ENCODE data around the gene MAP2K5.

MAP2K5 gene

DNA sequence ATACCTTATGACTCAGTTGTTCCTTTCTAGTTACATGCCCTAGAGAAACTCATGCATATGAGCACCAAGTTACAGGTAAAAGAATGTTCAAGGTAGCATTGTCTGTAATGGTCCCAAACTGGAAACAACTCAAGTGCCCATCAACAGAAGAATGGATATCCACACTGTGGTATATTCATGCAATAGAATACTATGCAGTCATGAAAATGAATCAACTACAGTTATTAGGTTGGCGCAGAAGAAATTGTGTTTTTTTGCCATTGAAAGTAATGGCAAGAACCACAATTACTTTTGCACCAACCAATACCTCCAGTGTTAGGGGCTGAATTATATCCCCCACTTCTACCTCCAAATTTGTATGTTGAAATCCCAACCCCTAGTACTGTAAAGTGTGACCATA lies 307.0 kb downstream of the MAP2K5 start:
- TF ChIP-seq ZFX (IDR thresholded peaks at IDR 0.05; ENCODE audit: borderline replicate concordance) = no peak
- H3K27ac ChIP-seq = no peak overlapping the region

DNA sequence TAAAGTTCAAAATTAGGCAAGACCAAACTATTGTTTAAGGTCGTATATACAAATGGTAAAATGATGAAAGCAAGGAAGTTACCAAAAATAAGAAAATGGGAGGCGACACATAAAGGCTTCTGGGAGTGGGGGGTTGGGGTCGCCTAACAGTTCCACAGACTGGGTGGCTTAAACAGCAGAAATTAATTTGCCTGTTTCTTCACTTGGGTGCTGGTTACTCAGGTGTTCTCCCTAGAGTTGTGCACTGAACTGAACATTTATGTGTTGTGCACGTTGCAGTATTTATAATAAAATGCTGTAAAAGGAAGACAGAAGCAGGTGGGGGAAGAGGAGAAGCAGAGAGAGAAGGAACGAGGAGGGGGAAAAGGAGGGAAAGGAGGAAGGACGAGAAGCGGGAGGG lies 307.8 kb downstream of the MAP2K5 start:
- H3K27ac ChIP-seq = no peak overlapping the region
- no peak for TF ChIP-seq ZFX (IDR thresholded peaks at IDR 0.05; ENCODE audit: borderline replicate concordance)
- TF ChIP-seq, protein P1, sequence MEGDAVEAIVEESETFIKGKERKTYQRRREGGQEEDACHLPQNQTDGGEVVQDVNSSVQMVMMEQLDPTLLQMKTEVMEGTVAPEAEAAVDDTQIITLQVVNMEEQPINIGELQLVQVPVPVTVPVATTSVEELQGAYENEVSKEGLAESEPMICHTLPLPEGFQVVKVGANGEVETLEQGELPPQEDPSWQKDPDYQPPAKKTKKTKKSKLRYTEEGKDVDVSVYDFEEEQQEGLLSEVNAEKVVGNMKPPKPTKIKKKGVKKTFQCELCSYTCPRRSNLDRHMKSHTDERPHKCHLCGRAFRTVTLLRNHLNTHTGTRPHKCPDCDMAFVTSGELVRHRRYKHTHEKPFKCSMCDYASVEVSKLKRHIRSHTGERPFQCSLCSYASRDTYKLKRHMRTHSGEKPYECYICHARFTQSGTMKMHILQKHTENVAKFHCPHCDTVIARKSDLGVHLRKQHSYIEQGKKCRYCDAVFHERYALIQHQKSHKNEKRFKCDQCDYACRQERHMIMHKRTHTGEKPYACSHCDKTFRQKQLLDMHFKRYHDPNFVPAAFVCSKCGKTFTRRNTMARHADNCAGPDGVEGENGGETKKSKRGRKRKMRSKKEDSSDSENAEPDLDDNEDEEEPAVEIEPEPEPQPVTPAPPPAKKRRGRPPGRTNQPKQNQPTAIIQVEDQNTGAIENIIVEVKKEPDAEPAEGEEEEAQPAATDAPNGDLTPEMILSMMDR (IDR thresholded peaks at IDR 0.05) = no peak

DNA sequence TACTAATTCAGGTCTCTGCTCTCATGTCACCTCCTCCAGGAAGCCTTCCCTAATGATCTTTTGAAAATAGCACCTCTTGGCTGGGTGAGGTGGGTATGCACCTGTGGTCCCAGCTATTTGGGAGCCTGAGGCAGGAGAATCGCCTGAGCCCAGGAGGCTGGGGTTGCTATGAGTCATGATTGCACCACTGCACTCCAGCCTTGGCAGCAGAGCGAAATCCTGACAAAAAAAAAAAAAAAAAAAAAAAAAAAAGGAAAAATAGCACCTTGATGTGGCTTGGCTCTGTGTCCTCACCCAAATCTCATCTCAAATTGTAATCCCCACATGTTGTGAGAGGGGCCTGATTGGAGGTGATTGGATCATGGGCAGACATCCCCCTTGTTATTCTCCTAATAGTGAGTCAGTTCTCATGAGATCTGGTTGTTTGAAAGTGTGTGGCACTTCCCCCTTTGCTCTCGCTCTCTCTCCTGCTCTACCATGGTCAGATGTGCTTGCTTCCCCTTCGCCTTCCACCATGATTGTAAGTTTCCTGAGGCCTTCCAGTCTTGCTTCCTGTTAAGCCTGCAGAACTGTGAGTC lies 308.6 kb downstream of the MAP2K5 start:
- no peak overlapping the region for H3K27ac ChIP-seq
- no peak for TF ChIP-seq ZFX (IDR thresholded peaks at IDR 0.05; ENCODE audit: borderline replicate concordance)
- TF ChIP-seq, protein P1 (IDR thresholded peaks at IDR 0.05) = no peak

DNA sequence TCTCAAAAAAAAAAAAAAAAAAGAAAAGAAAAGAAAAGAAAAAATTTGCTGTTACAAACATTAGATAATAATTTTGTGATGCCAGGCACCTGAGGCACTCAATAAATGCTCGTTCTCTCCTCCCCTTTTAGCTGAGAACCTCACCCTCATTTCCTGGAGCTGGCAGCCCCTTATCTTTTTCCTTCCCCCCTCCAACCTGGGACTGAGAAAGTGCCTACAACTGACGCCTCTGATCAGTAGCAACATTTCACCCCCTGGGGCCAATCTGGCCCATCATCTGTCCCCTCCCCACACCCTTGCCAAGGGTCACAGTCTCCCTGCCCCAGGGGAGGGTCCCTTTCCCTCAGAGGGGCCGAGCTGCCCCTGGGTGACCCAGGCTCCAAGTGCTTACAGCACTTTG lies 309.9 kb downstream of the MAP2K5 start:
- no peak overlapping the region for H3K27ac ChIP-seq
- TF ChIP-seq ZFX (IDR thresholded peaks at IDR 0.05; ENCODE audit: borderline replicate concordance) = no peak
- TF ChIP-seq, protein P1 (IDR thresholded peaks at IDR 0.05) = no peak

DNA sequence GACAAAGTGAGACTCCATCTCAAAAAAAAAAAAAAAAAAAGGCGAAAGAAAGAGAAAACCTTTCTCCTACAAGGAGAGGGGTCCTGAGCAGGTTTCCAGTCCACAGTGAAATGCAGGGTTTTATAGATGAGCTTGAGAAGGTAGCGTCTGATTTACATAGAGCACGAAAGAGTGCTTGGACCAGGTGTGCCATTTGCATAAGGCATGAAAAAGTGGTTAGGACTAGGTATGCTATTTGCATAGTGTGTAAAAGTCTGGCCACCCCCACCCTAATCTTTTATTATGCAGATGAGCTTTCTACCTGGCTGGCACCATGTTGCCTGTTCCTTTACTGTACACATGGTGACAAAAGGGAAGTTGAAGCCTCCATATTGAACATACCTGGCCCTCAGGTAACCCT lies 311.0 kb downstream of the MAP2K5 start:
- no peak overlapping the region for H3K27ac ChIP-seq
- TF ChIP-seq, protein P1 (IDR thresholded peaks at IDR 0.05) = no peak
- no peak for TF ChIP-seq ZFX (IDR thresholded peaks at IDR 0.05; ENCODE audit: borderline replicate concordance)

DNA sequence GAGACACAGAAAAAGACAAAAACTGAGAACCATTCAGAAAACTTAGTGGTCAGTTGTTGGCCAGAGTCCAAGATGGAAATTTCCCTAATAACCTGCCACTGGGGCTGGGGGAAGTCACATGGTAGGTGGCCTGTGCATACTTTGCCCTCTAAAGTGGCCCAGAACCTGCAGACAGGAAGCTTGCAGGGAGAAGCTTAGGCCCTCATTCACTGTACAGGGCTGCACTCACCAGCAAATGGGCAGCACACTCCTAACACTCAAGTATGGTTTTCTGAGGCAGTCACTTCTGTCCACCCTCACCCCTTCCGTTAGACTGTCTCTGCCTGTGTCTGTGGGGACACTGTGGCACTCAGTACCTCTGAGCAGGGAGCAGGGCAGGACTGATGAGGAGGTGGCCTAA lies 311.9 kb downstream of the MAP2K5 start:
- no peak overlapping the region for H3K27ac ChIP-seq
- no peak for TF ChIP-seq ZFX (IDR thresholded peaks at IDR 0.05; ENCODE audit: borderline replicate concordance)
- TF ChIP-seq, protein P1 (IDR thresholded peaks at IDR 0.05) = no peak

DNA sequence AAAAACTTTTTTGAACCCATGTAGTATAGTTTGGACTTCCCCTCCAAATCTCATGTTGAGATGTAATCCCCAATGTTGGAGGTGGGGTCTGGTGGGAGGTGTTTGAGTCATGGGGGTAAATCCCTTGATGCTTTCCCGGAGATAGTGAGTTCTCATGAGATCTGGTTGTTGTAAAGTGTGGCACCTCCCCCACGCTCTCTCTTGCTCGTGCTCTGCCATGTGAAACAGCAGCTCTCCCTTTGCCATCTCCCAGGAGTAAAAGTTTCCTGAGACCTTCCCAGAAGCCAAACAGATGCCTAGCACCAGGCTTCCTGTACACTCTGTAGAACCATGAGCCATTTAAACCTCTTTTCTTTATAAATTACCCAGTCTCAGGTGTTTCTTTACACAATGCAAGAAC lies 313.3 kb downstream of the MAP2K5 start:
- TF ChIP-seq, protein P1 (IDR thresholded peaks at IDR 0.05) = no peak
- TF ChIP-seq ZFX (IDR thresholded peaks at IDR 0.05; ENCODE audit: borderline replicate concordance) = no peak
- no peak overlapping the region for H3K27ac ChIP-seq
